ENCODE data around the gene OTC. TPM values are rescaled to one million over a fixed set of nuclear protein-coding genes. Genes with fewer than 3 reads are reported as not detected.

OTC gene
- total RNA-seq, 2 experiments from 2014 or later = 0.23 TPM; not detected in 1

DNA sequence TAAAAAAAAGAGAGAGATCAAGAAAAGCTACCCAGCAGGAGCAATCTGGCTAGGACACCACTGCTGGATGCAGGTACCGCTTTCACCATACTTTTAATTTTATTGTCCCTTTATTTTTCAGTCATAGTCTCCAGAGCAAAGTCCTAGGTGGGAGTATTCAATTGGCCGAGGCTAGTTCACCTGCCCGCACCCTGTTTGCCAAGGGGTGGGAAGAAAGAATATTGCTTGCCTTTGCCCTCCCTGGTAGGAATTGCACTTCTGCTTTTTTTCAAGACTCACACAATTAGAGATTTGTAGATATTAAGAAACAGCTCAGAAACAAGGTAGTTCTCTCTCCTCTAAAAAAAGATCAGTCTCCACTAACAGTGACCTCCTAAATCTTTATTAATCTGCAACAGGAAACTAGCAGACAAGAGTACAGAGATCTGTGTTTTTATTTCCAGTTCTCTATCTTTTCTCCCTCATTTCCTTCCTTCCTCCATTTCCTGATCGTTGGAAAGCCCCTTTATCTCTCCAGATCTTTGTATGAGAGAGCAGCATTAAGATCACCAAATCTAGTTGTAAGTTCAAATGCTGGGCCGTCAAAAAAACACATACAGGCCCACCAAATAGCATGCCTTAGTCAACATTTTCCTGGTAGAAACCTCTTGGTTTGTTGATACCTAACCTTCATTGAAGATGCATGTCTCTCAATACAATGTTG lies 15.7 kb upstream of the OTC start:
- no peak for ATAC-seq
- TF ChIP-seq, protein P1, sequence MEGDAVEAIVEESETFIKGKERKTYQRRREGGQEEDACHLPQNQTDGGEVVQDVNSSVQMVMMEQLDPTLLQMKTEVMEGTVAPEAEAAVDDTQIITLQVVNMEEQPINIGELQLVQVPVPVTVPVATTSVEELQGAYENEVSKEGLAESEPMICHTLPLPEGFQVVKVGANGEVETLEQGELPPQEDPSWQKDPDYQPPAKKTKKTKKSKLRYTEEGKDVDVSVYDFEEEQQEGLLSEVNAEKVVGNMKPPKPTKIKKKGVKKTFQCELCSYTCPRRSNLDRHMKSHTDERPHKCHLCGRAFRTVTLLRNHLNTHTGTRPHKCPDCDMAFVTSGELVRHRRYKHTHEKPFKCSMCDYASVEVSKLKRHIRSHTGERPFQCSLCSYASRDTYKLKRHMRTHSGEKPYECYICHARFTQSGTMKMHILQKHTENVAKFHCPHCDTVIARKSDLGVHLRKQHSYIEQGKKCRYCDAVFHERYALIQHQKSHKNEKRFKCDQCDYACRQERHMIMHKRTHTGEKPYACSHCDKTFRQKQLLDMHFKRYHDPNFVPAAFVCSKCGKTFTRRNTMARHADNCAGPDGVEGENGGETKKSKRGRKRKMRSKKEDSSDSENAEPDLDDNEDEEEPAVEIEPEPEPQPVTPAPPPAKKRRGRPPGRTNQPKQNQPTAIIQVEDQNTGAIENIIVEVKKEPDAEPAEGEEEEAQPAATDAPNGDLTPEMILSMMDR (IDR thresholded peaks at IDR 0.05) = no peak
- POLR2A ChIA-PET = no interaction called here

DNA sequence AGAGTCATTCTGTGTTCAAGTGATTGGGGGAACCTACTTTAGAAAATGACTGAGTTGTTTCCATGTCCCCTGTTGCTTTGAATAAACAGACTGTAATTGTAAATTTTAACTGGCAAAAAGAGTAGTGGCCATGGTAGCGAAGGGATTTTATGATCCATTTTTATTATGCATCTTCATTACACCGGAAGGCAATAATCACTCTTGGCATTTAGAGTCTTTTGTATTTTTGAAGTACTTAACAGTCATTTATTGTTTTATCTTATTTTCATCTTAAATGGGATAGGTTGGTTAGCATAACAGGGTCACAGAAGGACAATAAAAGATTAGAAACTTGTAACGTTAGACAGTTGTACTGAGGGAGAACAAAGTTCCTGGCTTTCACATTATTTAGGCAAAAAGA lies 11.0 kb upstream of the OTC start:
- intact Hi-C loops (cut with micrococcal nuclease) = no loop called here
- H3K9me3 Mint-ChIP-seq = no peaks in the 10 kb centered on the region
- POLR2A ChIA-PET = no interaction called here
- DNase-seq (no peak), ATAC-seq (no peak)
- H3K4me3 Mint-ChIP-seq = no peak overlapping the region
- H3K27me3 Mint-ChIP-seq = peaks cover 4% of the 10 kb centered on the region
- CTCF ChIA-PET = no interaction called here
- H3K27ac Mint-ChIP-seq = no peak overlapping the region
- H3K4me1 Mint-ChIP-seq (ENCODE audit: low read depth) = no peaks in the 10 kb centered on the region
- TF ChIP-seq, protein P1 (IDR thresholded peaks at IDR 0.05) = no peak
- H3K36me3 Mint-ChIP-seq (ENCODE audit: low read depth) = no peaks in the 10 kb centered on the region

More for the DNA sequence above, 15.7 kb upstream of the OTC start:
- Mint-ChIP-seq H3K4me1 (ENCODE audit: low read depth) (no peaks in the 10 kb centered on the region), H3K4me3 (no peak overlapping the region), H3K27ac (no peak overlapping the region), H3K9me3 (no peaks in the 10 kb centered on the region), H3K36me3 (ENCODE audit: low read depth) (no peaks in the 10 kb centered on the region), H3K27me3 (peaks cover 3% of the 10 kb centered on the region)
- no peak for DNase-seq
- intact Hi-C loops (cut with micrococcal nuclease) = no loop called here
- CTCF ChIA-PET = interaction anchor here (2.2 kb wide), 1 partner anchor 10 kb away, joined by 7 read pairs; the partner anchor contains the start of gene RPGR

DNA sequence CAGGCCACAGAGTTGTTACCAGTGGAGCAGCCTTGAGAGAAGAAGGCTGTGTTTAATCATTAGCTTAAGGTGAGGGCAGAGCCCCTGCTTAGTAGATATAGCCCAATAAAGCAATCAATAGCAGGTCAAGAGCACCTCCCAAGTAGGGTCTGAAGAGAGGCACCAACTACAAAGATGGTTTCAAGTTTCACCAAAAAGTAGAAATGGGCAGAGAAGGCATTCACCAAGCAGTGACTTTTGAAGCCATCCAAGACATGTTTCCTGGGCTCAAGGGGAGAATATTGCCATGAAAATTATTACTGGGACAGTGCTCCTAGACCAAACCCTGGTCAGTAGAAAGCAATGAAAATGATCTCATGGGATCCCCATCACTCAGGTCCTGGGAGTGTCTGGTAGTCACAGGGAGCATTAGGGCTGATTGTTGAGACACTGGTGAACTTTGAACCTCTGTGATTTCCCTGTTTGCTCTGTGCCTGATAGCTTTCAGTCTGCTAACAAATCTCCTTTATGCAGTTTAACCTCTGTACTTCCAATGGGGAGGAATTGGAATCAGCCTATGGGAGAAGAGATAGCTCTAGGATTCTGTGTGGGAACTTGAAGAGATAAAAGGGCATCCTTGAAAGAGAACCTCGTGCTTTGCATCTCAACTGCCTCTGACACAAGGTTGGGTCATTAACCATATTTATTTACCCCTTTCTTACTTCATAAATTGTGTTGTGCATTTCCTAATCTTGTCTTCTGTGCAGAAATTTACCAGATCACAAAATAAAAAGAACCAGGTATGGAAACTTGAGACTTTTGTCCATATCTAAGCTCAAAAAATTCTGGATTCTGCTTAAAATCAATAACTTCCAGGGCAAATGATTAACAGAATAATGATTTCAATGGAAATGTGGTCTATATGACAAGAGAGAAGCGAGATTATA lies 9.3 kb upstream of the OTC start:
- Mint-ChIP-seq H3K36me3 (ENCODE audit: low read depth) (no peaks in the 10 kb centered on the region), H3K4me3 (no peak overlapping the region), H3K27ac (no peak overlapping the region), H3K4me1 (ENCODE audit: low read depth) (no peaks in the 10 kb centered on the region), H3K9me3 (no peaks in the 10 kb centered on the region), H3K27me3 (peaks cover 4% of the 10 kb centered on the region)
- intact Hi-C loops (cut with micrococcal nuclease) = no loop called here
- ChIA-PET POLR2A (no interaction called here), CTCF (no interaction called here)
- DNase-seq (no peak), ATAC-seq (no peak)
- TF ChIP-seq, protein P1 (IDR thresholded peaks at IDR 0.05) = no peak

DNA sequence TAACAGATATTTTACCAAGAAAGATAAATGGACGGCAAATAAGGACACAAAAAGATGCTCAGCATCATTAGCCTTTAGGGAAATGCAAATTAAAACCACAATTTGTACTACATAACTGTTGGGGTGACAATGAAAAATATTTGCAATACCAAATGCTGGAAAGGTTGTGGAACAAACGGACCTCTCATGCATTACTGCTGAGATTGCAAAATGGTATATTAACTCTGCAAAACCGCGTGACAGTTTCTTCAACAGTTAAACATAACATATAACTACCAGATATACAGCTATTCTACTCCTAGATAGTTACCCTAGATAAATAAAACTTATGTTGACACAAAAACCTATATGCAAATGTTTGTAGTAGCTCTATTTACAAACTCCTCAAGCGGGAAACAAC lies 6.3 kb upstream of the OTC start:
- no peak for ATAC-seq
- H3K9me3 Mint-ChIP-seq = no peaks in the 10 kb centered on the region
- TF ChIP-seq, protein P1 (IDR thresholded peaks at IDR 0.05) = no peak
- ChIA-PET POLR2A (no interaction called here), CTCF (no interaction called here)
- no peaks in the 10 kb centered on the region for H3K4me1 Mint-ChIP-seq (ENCODE audit: low read depth)
- no peaks in the 10 kb centered on the region for H3K36me3 Mint-ChIP-seq (ENCODE audit: low read depth)
- intact Hi-C loops (cut with micrococcal nuclease) = no loop called here
- H3K27ac Mint-ChIP-seq = no peak overlapping the region
- H3K4me3 Mint-ChIP-seq = no peak overlapping the region
- H3K27me3 Mint-ChIP-seq = peaks cover 11% of the 10 kb centered on the region
- DNase-seq = no peak

DNA sequence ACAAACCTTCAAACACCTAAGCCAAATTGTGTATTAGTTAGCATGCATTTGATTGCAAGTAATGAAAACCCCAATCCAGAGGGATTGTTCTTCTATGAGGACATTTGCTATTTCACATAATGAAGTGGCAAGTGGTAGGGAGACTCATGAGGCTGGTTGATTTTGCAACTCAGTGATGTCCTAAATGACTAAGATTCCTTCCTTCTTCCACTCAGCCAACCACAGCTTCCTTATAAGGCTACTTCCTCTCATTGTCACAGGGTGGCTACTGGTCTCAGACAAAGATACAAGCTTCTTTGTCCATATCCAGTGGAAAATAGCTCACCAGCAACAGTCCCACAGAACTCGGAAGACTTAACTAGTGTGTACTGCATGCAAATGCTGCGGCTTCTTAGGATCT lies 5.3 kb upstream of the OTC start:
- Mint-ChIP-seq H3K36me3 (ENCODE audit: low read depth) (no peaks in the 10 kb centered on the region), H3K27ac (no peak overlapping the region), H3K4me3 (no peak overlapping the region), H3K9me3 (no peaks in the 10 kb centered on the region), H3K27me3 (peaks cover 9% of the 10 kb centered on the region), H3K4me1 (ENCODE audit: low read depth) (no peaks in the 10 kb centered on the region)
- intact Hi-C loops (cut with micrococcal nuclease) = no loop called here
- ATAC-seq = no peak
- CTCF ChIA-PET = no interaction called here
- no peak for DNase-seq
- POLR2A ChIA-PET = no interaction called here
- TF ChIP-seq, protein P1 (IDR thresholded peaks at IDR 0.05) = no peak
